ENCODE data around the gene GPR15LG.

GPR15LG gene

GRCh38 chr10:84196941-84197340 lies 23.3 kb downstream of the GPR15LG start:
- Histone ChIP-seq H3K27me3 (ENCODE audit: low read length) (no peaks in the 10 kb centered on the region), H3F3A (ENCODE audit: insufficient read depth) (no peaks in the 10 kb centered on the region), H2AFZ (ENCODE audit: low read depth, low read length, severe bottlenecking) (no peak overlapping the region), H3K79me2 (ENCODE audit: insufficient read depth, low read length) (no peaks in the 10 kb centered on the region), H3K9me2 (replicated peaks; ENCODE audit: insufficient read depth, low read length) (no peaks in the 10 kb centered on the region), H4K20me1 (ENCODE audit: low read depth, low read length) (no peaks in the 10 kb centered on the region), H3K36me3 (ENCODE audit: low read length) (no peaks in the 10 kb centered on the region), H3K9ac (ENCODE audit: low read length) (no peak overlapping the region), H3K27ac (ENCODE audit: low read depth, low read length) (no peak overlapping the region), H3K4me3 (ENCODE audit: insufficient read depth, low read length, poor library complexity, severe bottlenecking) (no peak overlapping the region), H3K9me3 (ENCODE audit: insufficient read depth, low read length) (no peaks in the 10 kb centered on the region), H3K4me2 (ENCODE audit: low read depth, low read length, poor library complexity, severe bottlenecking) (no peak overlapping the region)
- TF ChIP-seq EZH2phosphoT487 (conservative IDR thresholded peaks at IDR 0.05; ENCODE audit: low read length) (no peak), CTCF (IDR thresholded peaks at IDR 0.05; ENCODE audit: insufficient read depth, low read length, poor library complexity, severe bottlenecking) (no peak)

GRCh38 chr10:84197643-84198042 lies 24.0 kb downstream of the GPR15LG start:
- Histone ChIP-seq H4K20me1 (ENCODE audit: low read depth, low read length) (no peaks in the 10 kb centered on the region), H3K9me2 (replicated peaks; ENCODE audit: insufficient read depth, low read length) (no peaks in the 10 kb centered on the region), H3K79me2 (ENCODE audit: insufficient read depth, low read length) (no peaks in the 10 kb centered on the region), H3K9ac (ENCODE audit: low read length) (no peak overlapping the region), H3K27me3 (ENCODE audit: low read length) (no peaks in the 10 kb centered on the region), H3K4me2 (ENCODE audit: low read depth, low read length, poor library complexity, severe bottlenecking) (no peak overlapping the region), H3K4me3 (ENCODE audit: insufficient read depth, low read length, poor library complexity, severe bottlenecking) (no peak overlapping the region), H3K27ac (ENCODE audit: low read depth, low read length) (no peak overlapping the region), H3F3A (ENCODE audit: insufficient read depth) (no peaks in the 10 kb centered on the region), H3K36me3 (ENCODE audit: low read length) (no peaks in the 10 kb centered on the region), H2AFZ (ENCODE audit: low read depth, low read length, severe bottlenecking) (no peak overlapping the region), H3K9me3 (ENCODE audit: insufficient read depth, low read length) (no peaks in the 10 kb centered on the region)
- TF ChIP-seq CTCF (IDR thresholded peaks at IDR 0.05; ENCODE audit: insufficient read depth, low read length, poor library complexity, severe bottlenecking) (no peak), EZH2phosphoT487 (conservative IDR thresholded peaks at IDR 0.05; ENCODE audit: low read length) (no peak)

GRCh38 chr10:84198206-84198915 lies 24.8 kb downstream of the GPR15LG start:
- Histone ChIP-seq H3K9ac (ENCODE audit: low read length) (no peak overlapping the region), H2AFZ (ENCODE audit: low read depth, low read length, severe bottlenecking) (no peak overlapping the region), H4K20me1 (ENCODE audit: low read depth, low read length) (no peaks in the 10 kb centered on the region), H3K27ac (ENCODE audit: low read depth, low read length) (no peak overlapping the region), H3K79me2 (ENCODE audit: insufficient read depth, low read length) (no peaks in the 10 kb centered on the region), H3K27me3 (ENCODE audit: low read length) (no peaks in the 10 kb centered on the region), H3K36me3 (ENCODE audit: low read length) (no peaks in the 10 kb centered on the region), H3F3A (ENCODE audit: insufficient read depth) (no peaks in the 10 kb centered on the region), H3K4me2 (ENCODE audit: low read depth, low read length, poor library complexity, severe bottlenecking) (no peak overlapping the region), H3K4me3 (ENCODE audit: insufficient read depth, low read length, poor library complexity, severe bottlenecking) (no peak overlapping the region), H3K9me2 (replicated peaks; ENCODE audit: insufficient read depth, low read length) (no peaks in the 10 kb centered on the region), H3K9me3 (ENCODE audit: insufficient read depth, low read length) (no peaks in the 10 kb centered on the region)
- TF ChIP-seq EZH2phosphoT487 (conservative IDR thresholded peaks at IDR 0.05; ENCODE audit: low read length) (no peak), CTCF (IDR thresholded peaks at IDR 0.05; ENCODE audit: insufficient read depth, low read length, poor library complexity, severe bottlenecking) (no peak)

Measured in SU-DHL-6 (cell line).